Fibroblast of pulmonary artery (primary cell): ENCODE results near the gene SUPT3H.
"Not testable (repeated sequence)": the region's sequence is repeated elsewhere in the genome, so short reads cannot be mapped to it uniquely, and the experiment has no call there.

Source experiments
- DNase-seq: peaks from one replicate; pipeline ENCODE4 v3.0.0-alpha.2; 2010; ENCODE audit warnings: low read depth
- H3K4me3 ChIP-seq: replicated peaks from 2 replicates; pipeline ENCODE4 v1.5.1; 2011; ENCODE audit warnings: low read depth, mild to moderate bottlenecking, control low read depth, low read length, moderate library complexity
- CTCF ChIP-seq: IDR thresholded peaks from 2 replicates; pipeline ENCODE4 v1.5.1; 2011; ENCODE audit warnings: mild to moderate bottlenecking, control low read depth, low read length, inconsistent platforms; ENCODE audit errors: missing control alignments

SUPT3H gene

GRCh38 chr6:45293306-45293705, 84.4 kb downstream of the SUPT3H start:
- H3K4me3 ChIP-seq = no peak overlapping the region
- TF ChIP-seq CTCF = no peak
- DNase-seq = no peak

GRCh38 chr6:45289751-45290514, 87.8 kb downstream of the SUPT3H start:
- no peak for TF ChIP-seq CTCF
- H3K4me3 ChIP-seq = no peak overlapping the region
- no peak for DNase-seq

GRCh38 chr6:45286707-45287106, 91.0 kb downstream of the SUPT3H start:
- H3K4me3 ChIP-seq, DNase-seq: not testable (repeated sequence)

- H3K4me3 ChIP-seq = no peak overlapping the region
- TF ChIP-seq CTCF = no peak
- peak; percentile 5 for DNase-seq
Measured at GRCh38 chr6:45278367-45278766, 99.4 kb downstream of the SUPT3H start.

- not testable (repeated sequence) for H3K4me3 ChIP-seq, DNase-seq
Measured at GRCh38 chr6:45277741-45278140, 100.0 kb downstream of the SUPT3H start.

GRCh38 chr6:45275358-45275757, 102.4 kb downstream of the SUPT3H start:
- no peak for DNase-seq
- H3K4me3 ChIP-seq = no peak overlapping the region
- TF ChIP-seq CTCF = no peak

- H3K4me3 ChIP-seq = no peak overlapping the region
- DNase-seq = no peak
- TF ChIP-seq CTCF = no peak
Measured at GRCh38 chr6:45272626-45273025, 105.1 kb downstream of the SUPT3H start.

- no peak for TF ChIP-seq CTCF
- no peak overlapping the region for H3K4me3 ChIP-seq
- DNase-seq = peak; percentile 66
Measured at GRCh38 chr6:45265246-45265645, 112.5 kb downstream of the SUPT3H start.
